GM12878 (cell line): ENCODE measurements around the gene NAA11. TPM values are rescaled to one million over a fixed set of nuclear protein-coding genes. Genes with fewer than 3 reads are reported as not detected.

Source experiments
- ATAC-seq: fragments of 200-7000 bp; cut with Tn5 transposase; 3 replicates; pipeline ENCODE4 v1.9.1; 2020; ENCODE audit warnings: mild to moderate bottlenecking, moderate library complexity
- BruUV-seq: library from RNA; stranded (reverse); fragments of 400-500 nt; replicated peaks from 2 replicates; lab custom pipeline; 2021; lab: Mats Ljungman, UMichigan
- CTCF ChIA-PET: fragments of 300-600 bp; sonication (Branson Sonifier 250); formaldehyde crosslinking; extraction: SDS; loops from one replicate; lab custom pipeline; 2021; ENCODE audit warnings: inconsistent platforms; lab: Yijun Ruan, JAX
- POLR2A ChIA-PET: fragments of 350-600 bp; formaldehyde crosslinking; extraction: SDS; loops from one replicate; lab custom pipeline; 2021; ENCODE audit warnings: inconsistent platforms; lab: Charles Lee
- RAD21 ChIA-PET: fragments of 300-600 bp; sonication (Branson Sonifier 250); formaldehyde crosslinking; loops from one replicate; lab custom pipeline; 2023; ENCODE audit warnings: antibody characterized with exemption; ENCODE audit not compliant: unreplicated experiment; lab: Charles Lee
- SMC1A ChIA-PET: fragments of 300-600 bp; sonication (Branson Sonifier 250); formaldehyde crosslinking; loops from one replicate; lab custom pipeline; 2023; ENCODE audit not compliant: unreplicated experiment, uncharacterized antibody; lab: Charles Lee
- DNase-seq: peaks from one replicate; pipeline ENCODE4 v3.0.0-alpha.2; 2011; ENCODE audit warnings: low read depth, low spot score
- FAIRE-seq: peaks from 3 replicates; lab custom pipeline; 2011; peaks lifted over from hg19 to GRCh38; lab: Jason Lieb, UNC
- H2AFZ ChIP-seq: 2 replicates; pipeline ENCODE4 v1.6.0; 2011; ENCODE audit warnings: low read depth, low read length, control low read depth; ENCODE audit not compliant: control insufficient read depth
- H3K27ac ChIP-seq: 2 replicates; pipeline ENCODE4 v1.5.1; 2011; ENCODE audit warnings: control low read depth; ENCODE audit not compliant: control insufficient read depth, insufficient read depth
- H3K27me3 ChIP-seq, 2 experiments: replicated peaks in 1 of 2; 2 replicates each; pipeline versions ENCODE4 v1.6.0 to v1.6.1; 2011; ENCODE audit warnings: low read length in 1 of 2; ENCODE audit not compliant: control insufficient read depth in 2 of 2, insufficient read depth in 2 of 2
- H3K36me3 ChIP-seq, 2 experiments: 2 replicates each; pipeline ENCODE4 v1.5.1; 2011; ENCODE audit warnings: low read length in 1 of 2; ENCODE audit not compliant: control insufficient read depth in 2 of 2, insufficient read depth in 2 of 2
- H3K4me1 ChIP-seq: 2 replicates; pipeline ENCODE4 v1.6.1; 2011; ENCODE audit warnings: mild to moderate bottlenecking, low read length, moderate library complexity, mixed read lengths; ENCODE audit not compliant: control insufficient read depth, insufficient read depth
- H3K4me2 ChIP-seq: 2 replicates; pipeline ENCODE4 v1.6.0; 2011; ENCODE audit warnings: control low read depth; ENCODE audit not compliant: control insufficient read depth, insufficient read depth
- H3K4me3 ChIP-seq: fragments of 200-600 bp; sonication (generic); 2 replicates; pipeline ENCODE4 v1.5.1; 2016
- H3K79me2 ChIP-seq: 2 replicates; pipeline ENCODE4 v1.6.0; 2011; ENCODE audit warnings: low read length; ENCODE audit not compliant: control insufficient read depth, insufficient read depth
- H3K9ac ChIP-seq: 2 replicates; pipeline ENCODE4 v1.8.0; 2011; ENCODE audit warnings: low read length, control low read depth, mixed read lengths; ENCODE audit not compliant: control insufficient read depth, insufficient read depth
- H3K9me3 ChIP-seq: replicated peaks from 3 replicates; pipeline ENCODE4 v1.5.1; 2011; ENCODE audit warnings: mild to moderate bottlenecking, low read length; ENCODE audit not compliant: control insufficient read depth, insufficient read depth
- H4K20me1 ChIP-seq: 2 replicates; pipeline ENCODE4 v1.6.0; 2011; ENCODE audit not compliant: control insufficient read depth, insufficient read depth
- BCLAF1 ChIP-seq: fragments of 450-650 bp; IDR thresholded peaks from 2 replicates; pipeline ENCODE4 v1.6.1; 2017; ENCODE audit warnings: antibody characterized with exemption, mild to moderate bottlenecking, moderate library complexity
- CUX1 ChIP-seq: IDR thresholded peaks from 2 replicates; pipeline ENCODE4 v1.6.1; 2012; ENCODE audit warnings: improper control_type of control experiment, low read depth, low read length; ENCODE audit not compliant: insufficient replicate concordance
- FOXM1 ChIP-seq: IDR thresholded peaks from 2 replicates; pipeline ENCODE4 v1.6.1; 2012; ENCODE audit warnings: low read depth, mild to moderate bottlenecking, inconsistent platforms, low read length, moderate library complexity
- HCFC1 ChIP-seq: fragments of 150-350 bp; IDR thresholded peaks from 2 replicates; pipeline ENCODE4 v1.6.1; 2014; ENCODE audit warnings: low read length
- IKZF1 ChIP-seq: fragments of 450-650 bp; conservative IDR thresholded peaks from 2 replicates; pipeline ENCODE4 v1.6.1; 2017; ENCODE audit warnings: antibody characterized with exemption, mild to moderate bottlenecking
- NR2C1 ChIP-seq: fragments of 450-650 bp; IDR thresholded peaks from 2 replicates; pipeline ENCODE4 v1.6.1; 2017; ENCODE audit warnings: antibody characterized with exemption, mild to moderate bottlenecking, moderate library complexity
- SUZ12 ChIP-seq: fragments of 200-600 bp; sonication (generic); IDR thresholded peaks from one replicate; pipeline ENCODE4 v1.6.1; 2018; ENCODE audit warnings: antibody characterized with exemption, mild to moderate bottlenecking; ENCODE audit not compliant: unreplicated experiment
- ZZZ3 ChIP-seq: IDR thresholded peaks from 2 replicates; pipeline ENCODE4 v1.6.1; 2011; ENCODE audit warnings: low read depth; ENCODE audit not compliant: control insufficient read depth, insufficient read length
- WGBS: methylation state at CpG from one replicate; pipeline ENCODE4 v1.1.6; 2016; ENCODE audit warnings: low lambda C conversion rate; ENCODE audit not compliant: insufficient replicate concordance, insufficient coverage; ENCODE audit errors: missing lambda C conversion rate; 5-methylcytosine and 5-hydroxymethylcytosine counted together
- in situ Hi-C: fragments of 300-500 bp; cut with MboI; formaldehyde crosslinking; loops from 9 replicates; pipeline ENCODE4 v1.14.3; 2018; ENCODE audit warnings: mixed read lengths
- intact Hi-C: fragments of 100-400 bp; cut with micrococcal nuclease; formaldehyde crosslinking; loops from one replicate; pipeline ENCODE4 v1.14.2; 2022; ENCODE audit not compliant: unreplicated experiment
- polyA plus RNA-seq, 11 experiments: library from polyadenylated mRNA; depleted of rRNA in 4 of 11; unstranded in 6 of 11; stranded (reverse) in 5 of 11; fragments of >200 nt; fragmentation: Nextera tagmentation in 4 of 11; fragmentation: Illumina TruSeq in 1 of 11; extraction: Ambion mirVana in 4 of 11; extraction: Trizol in 1 of 11; gene quantifications; 1 replicate in 1 of 11; 2 replicates in 10 of 11; pipeline versions ENCODE4 v1.2.1 to v1.2.3, GENCODE V29; 2011 to 2016; ENCODE audit warnings: inconsistent platforms in 2 of 11, missing spikeins in 2 of 11, low read depth in 1 of 11
- total RNA-seq, 4 experiments: library from RNA; depleted of rRNA in 3 of 4; stranded (reverse); fragments of >200 nt in 3 of 4; fragmentation: Illumina TruSeq in 1 of 4; extraction: Trizol in 1 of 4; gene quantifications; 2 replicates each; pipeline versions ENCODE4 v1.2.1 to v1.2.3, GENCODE V29; 2013 to 2021

NAA11 gene
- total and polyA plus RNA-seq, 10 of the 15 experiments (the other 5 are each of a cell fraction or from before 2014, with no cell fraction given): 0.12 to 0.16 TPM; not detected in 8

GRCh38 chr4:79287076-79287475 lies 38.8 kb downstream of the NAA11 start (continued):
- no peak for TF ChIP-seq BCLAF1

- Histone ChIP-seq H3K36me3 (no peaks in the 10 kb centered on the region), H3K27me3 (no peaks in the 10 kb centered on the region), H3K4me2 (no peak overlapping the region), H3K9me3 (no peaks in the 10 kb centered on the region), H3K4me3 (no peak overlapping the region), H2AFZ (no peak overlapping the region), H4K20me1 (no peaks in the 10 kb centered on the region), H3K79me2 (no peaks in the 10 kb centered on the region), H3K9ac (no peak overlapping the region), H3K27ac (no peak overlapping the region), H3K4me1 (no peaks in the 10 kb centered on the region)
- ChIA-PET SMC1A (interaction anchor here (1.0 to 1.2 kb wide), 2 partner anchors 32 to 43 kb away, joined by 3 to 4 read pairs; no protein-coding TSS in a partner anchor), RAD21 (interaction anchor here (0.9 to 1.0 kb wide), 3 partner anchors 12 to 238 kb away, joined by 3 to 4 read pairs (median 4); no protein-coding TSS in a partner anchor), CTCF (interaction anchor here (1.2 kb wide), 1 partner anchor 35 kb away, joined by 3 read pairs; no protein-coding TSS in a partner anchor), POLR2A (interaction anchor here (0.7 to 1.0 kb wide), 2 partner anchors 18 to 605 kb away, joined by 4 read pairs; no protein-coding TSS in a partner anchor)
- no peak for FAIRE-seq
- 0% methylated on average over 1 of the region's 1 CpG for WGBS
- in situ Hi-C loops (no loop called here), intact Hi-C loops (no loop called here)
- ATAC-seq: peak; percentile 79
- no peak for DNase-seq
- no TSS peak for BruUV-seq
- TF ChIP-seq NR2C1 (no peak), FOXM1 (no peak), ZZZ3 (no peak), IKZF1 (no peak), SUZ12 (no peak), HCFC1 (no peak), CUX1 (no peak)
Measured at GRCh38 chr4:79281566-79282359, 44.1 kb downstream of the NAA11 start.
